Lung (tissue), 12 donors: ENCODE results near the gene CBFB. TPM values are rescaled to one million over a fixed set of nuclear protein-coding genes. Genes with fewer than 3 reads are reported as not detected.

Experiments used
- ATAC-seq: fragments of 200-7000 bp; cut with Tn5 transposase; one replicate; pipeline ENCODE4 v1.9.1; 2020; ENCODE audit warnings: moderate number of reproducible peaks; ENCODE audit not compliant: insufficient read depth, low FRiP score
- DNase-seq, 3 donors: peaks; one replicate each; pipeline ENCODE4 v3.0.0-alpha.2; 2013 to 2017
- H3K27ac ChIP-seq, 2 donors: one replicate each; pipeline ENCODE4 v1.5.1; 2013; ENCODE audit warnings: mild to moderate bottlenecking in 2 of 2, moderate library complexity in 2 of 2, control low read depth in 1 of 2, inconsistent platforms in 1 of 2, low read depth in 1 of 2, low read length in 1 of 2
- H3K27me3 ChIP-seq, 3 donors: one replicate each; pipeline ENCODE4 v1.5.1; 2013; ENCODE audit warnings: low read length in 2 of 3; ENCODE audit not compliant: control insufficient read depth in 3 of 3, insufficient read depth in 3 of 3
- H3K36me3 ChIP-seq, 4 donors: one replicate each; pipeline ENCODE4 v1.5.1; 2013; ENCODE audit warnings: low read length in 4 of 4, mild to moderate bottlenecking in 1 of 4, moderate library complexity in 1 of 4; ENCODE audit not compliant: control insufficient read depth in 4 of 4, insufficient read depth in 4 of 4
- H3K4me1 ChIP-seq, 5 donors: one replicate each; pipeline ENCODE4 v1.5.1; 2013; ENCODE audit warnings: low read length in 5 of 5, mild to moderate bottlenecking in 2 of 5, moderate library complexity in 1 of 5; ENCODE audit not compliant: control insufficient read depth in 5 of 5, insufficient read depth in 5 of 5
- H3K4me3 ChIP-seq: one replicate; pipeline ENCODE4 v1.5.1; 2013; ENCODE audit warnings: mild to moderate bottlenecking, control low read depth, moderate library complexity
- H3K9ac ChIP-seq, 2 donors: one replicate each; pipeline ENCODE4 v1.5.1; 2013; ENCODE audit warnings: low read length in 2 of 2, control low read depth in 1 of 2; ENCODE audit not compliant: insufficient read depth in 1 of 2
- H3K9me3 ChIP-seq, 4 donors: one replicate each; pipeline ENCODE4 v1.5.1; 2013; ENCODE audit warnings: low read length in 3 of 4, mild to moderate bottlenecking in 1 of 4, moderate library complexity in 1 of 4; ENCODE audit not compliant: control insufficient read depth in 4 of 4, insufficient read depth in 3 of 4
- WGBS, 2 donors: extraction: QIAGEN DNeasy Blood & Tissue Kit; methylation state at CpG; one replicate each; pipeline ENCODE4 v1.1.7; 2013; 5-methylcytosine and 5-hydroxymethylcytosine counted together
- polyA plus RNA-seq, 2 donors: library from polyadenylated mRNA; stranded (reverse); fragments of 200-250 nt; gene quantifications; one replicate each; pipeline ENCODE4 v1.2.1, GENCODE V29; 2013
- total RNA-seq, 2 donors: library from RNA; depleted of rRNA in 1 of 2; stranded (reverse); fragments of >200 nt in 1 of 2; gene quantifications; one replicate each; pipeline ENCODE4 v1.2.1, GENCODE V29; 2014 to 2021
- TF ChIP-seq, protein P1 (sequence below): IDR thresholded peaks from 2 replicates; pipeline ENCODE4 v1.5.1; 2012; ENCODE audit warnings: mild to moderate bottlenecking; ENCODE audit errors: control extremely low read depth, extremely low read depth
- donor health status: control.
- donor health status: control.
- donor health status: Bipolar disorder and iron deficiency.
- donor health status: healthy.
- donor health status: DM: yes; HTN: yes; CAD: no.

The CBFB gene
- total and polyA plus RNA-seq, 4 donors = 23.3 to 59.4 (median 38.6) TPM

DNA sequence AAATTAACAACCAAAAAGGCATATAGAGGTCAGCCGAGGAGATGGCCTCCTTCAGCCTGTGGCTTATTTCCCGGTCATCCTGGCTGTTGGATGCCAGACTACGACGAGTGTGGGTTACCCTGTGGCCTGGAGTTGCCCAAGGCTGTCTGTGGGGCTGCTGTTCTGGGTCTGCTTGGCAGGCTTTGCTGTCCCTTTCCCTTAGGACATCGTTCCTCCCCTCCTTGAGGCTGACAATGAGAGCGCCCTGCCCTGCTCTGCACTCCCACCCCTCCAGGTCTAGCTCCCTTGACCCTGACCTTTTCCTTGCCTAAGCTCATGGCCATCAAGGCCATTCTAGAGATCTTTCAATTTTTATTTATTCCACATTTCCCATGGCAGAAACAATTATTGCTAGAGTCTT is 1.9 kb upstream of the CBFB start:
- DNase-seq (no peak), ATAC-seq (no peak)
- H3K4me3 ChIP-seq = no peak overlapping the region
- H3K36me3 ChIP-seq = peaks cover 0 to 3% (median 0%) of the 10 kb centered on the region in 4 donors
- H3K27me3 ChIP-seq = no peaks in the 10 kb centered on the region
- H3K4me1 ChIP-seq = peaks cover 1 to 38% (median 8%) of the 10 kb centered on the region in 5 donors
- no peak overlapping the region for H3K27ac ChIP-seq
- TF ChIP-seq, protein P1, sequence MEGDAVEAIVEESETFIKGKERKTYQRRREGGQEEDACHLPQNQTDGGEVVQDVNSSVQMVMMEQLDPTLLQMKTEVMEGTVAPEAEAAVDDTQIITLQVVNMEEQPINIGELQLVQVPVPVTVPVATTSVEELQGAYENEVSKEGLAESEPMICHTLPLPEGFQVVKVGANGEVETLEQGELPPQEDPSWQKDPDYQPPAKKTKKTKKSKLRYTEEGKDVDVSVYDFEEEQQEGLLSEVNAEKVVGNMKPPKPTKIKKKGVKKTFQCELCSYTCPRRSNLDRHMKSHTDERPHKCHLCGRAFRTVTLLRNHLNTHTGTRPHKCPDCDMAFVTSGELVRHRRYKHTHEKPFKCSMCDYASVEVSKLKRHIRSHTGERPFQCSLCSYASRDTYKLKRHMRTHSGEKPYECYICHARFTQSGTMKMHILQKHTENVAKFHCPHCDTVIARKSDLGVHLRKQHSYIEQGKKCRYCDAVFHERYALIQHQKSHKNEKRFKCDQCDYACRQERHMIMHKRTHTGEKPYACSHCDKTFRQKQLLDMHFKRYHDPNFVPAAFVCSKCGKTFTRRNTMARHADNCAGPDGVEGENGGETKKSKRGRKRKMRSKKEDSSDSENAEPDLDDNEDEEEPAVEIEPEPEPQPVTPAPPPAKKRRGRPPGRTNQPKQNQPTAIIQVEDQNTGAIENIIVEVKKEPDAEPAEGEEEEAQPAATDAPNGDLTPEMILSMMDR = no peak
- H3K9ac ChIP-seq = no peak overlapping the region
- WGBS, 2 donors = 88 to 97% methylated on average over 6 of the region's 6 CpGs
- no peaks in the 10 kb centered on the region for H3K9me3 ChIP-seq

DNA sequence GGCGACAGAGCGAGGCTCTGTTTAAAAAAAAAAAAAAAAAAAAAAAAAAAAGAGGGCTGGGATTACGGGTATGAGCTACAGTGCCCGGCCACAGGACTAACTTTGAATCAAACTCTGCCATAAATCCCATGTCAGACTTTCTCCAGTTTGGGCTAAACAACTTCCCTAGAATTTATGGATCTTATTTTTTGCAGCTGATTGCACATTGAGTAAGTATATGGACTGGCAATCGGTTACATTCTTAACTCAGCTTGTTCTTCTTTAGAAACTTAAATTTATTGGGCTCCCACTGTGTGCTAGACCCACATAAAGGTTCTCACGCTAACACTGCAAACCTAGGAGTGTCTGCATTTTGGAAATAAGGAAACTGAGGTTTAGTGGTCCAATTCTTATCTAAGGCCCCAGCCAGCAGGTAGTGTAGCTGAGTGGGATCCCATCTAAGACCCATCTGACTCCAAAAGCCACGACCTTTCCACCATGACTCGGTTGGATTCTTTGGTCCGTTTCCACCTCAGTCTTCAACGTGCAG is 718 bp upstream of the CBFB start:
- ATAC-seq = no peak
- WGBS, 2 donors = 35 to 42% methylated on average over 10 of the region's 10 CpGs
- H3K4me3 ChIP-seq = peak overlapping the region; percentile 48
- no peak for DNase-seq
- peak overlapping the region; percentile 41 to 85 for H3K9ac ChIP-seq
- H3K27ac ChIP-seq = peak overlapping the region; percentile 96 to 97
- H3K27me3 ChIP-seq = no peaks in the 10 kb centered on the region
- H3K36me3 ChIP-seq = peaks cover 0 to 5% (median 1%) of the 10 kb centered on the region in 4 donors
- H3K9me3 ChIP-seq = no peaks in the 10 kb centered on the region
- TF ChIP-seq, protein P1 = no peak
- H3K4me1 ChIP-seq = peaks cover 1 to 38% (median 8%) of the 10 kb centered on the region in 5 donors

DNA sequence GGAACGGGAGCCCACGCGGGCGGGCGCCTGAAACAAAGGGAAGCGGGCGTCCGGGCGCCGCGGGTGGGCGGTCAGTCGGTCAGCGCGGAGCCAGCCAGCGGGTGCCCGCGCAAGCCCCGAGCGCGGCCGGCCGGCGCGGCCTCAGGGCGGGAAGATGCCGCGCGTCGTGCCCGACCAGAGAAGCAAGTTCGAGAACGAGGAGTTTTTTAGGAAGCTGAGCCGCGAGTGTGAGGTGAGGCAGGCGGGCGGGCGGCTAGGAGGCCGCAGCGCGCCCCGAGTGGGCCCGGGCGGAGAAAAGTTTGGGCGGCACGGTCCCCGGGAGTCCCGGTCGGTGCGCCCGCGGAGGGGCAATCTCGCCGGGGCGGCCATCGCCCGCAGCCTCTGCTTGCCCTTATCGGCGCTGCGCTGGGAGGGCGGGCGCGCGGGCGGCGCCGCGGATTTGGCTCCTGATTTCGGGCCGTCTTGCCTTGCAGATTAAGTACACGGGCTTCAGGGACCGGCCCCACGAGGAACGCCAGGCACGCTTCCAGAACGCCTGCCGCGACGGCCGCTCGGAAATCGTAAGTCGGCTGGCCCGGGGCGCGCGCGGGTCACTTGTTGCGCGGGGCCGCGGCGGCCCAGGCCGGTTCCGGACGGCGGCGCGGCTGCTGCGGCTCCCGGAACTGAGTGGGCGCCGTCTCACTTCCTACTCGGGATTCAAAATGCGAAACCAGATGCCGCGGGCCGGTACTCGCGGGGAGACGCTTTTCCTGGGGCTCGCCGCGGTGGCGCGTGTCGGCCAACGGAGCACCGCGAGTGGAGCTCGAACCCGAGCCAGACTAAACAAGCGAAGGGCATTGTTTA is 526 bp downstream of the CBFB start:
- TF ChIP-seq, protein P1 = no peak
- peak; percentile 69 for ATAC-seq
- Histone ChIP-seq H3K36me3 (peaks cover 0 to 5% (median 2%) of the 10 kb centered on the region in 4 donors), H3K9ac (peak overlapping the region; percentile 49 to 59), H3K27me3 (no peaks in the 10 kb centered on the region), H3K9me3 (no peaks in the 10 kb centered on the region), H3K27ac (peak overlapping the region; percentile 92 to 98), H3K4me1 (peaks cover 1 to 32% (median 10%) of the 10 kb centered on the region in 5 donors), H3K4me3 (peak overlapping the region; percentile 94)
- peak; percentile 53 to 67 (median 64) for DNase-seq
- 0% methylated on average over 100 to 123 of the region's 123 CpGs for WGBS, 2 donors
